GM21447 (cell line): Measurements from ENCODE around the gene LGALS9B.
"Not testable (repeated sequence)": the region's sequence is repeated elsewhere in the genome, so short reads cannot be mapped to it uniquely, and the experiment has no call there.

ENCODE experiments used
- ATAC-seq: cut with Tn5 transposase; IDR thresholded peaks from one replicate; pipeline ENCODE4 v1.9.1; 2021; ENCODE audit not compliant: unreplicated experiment

The LGALS9B gene

DNA sequence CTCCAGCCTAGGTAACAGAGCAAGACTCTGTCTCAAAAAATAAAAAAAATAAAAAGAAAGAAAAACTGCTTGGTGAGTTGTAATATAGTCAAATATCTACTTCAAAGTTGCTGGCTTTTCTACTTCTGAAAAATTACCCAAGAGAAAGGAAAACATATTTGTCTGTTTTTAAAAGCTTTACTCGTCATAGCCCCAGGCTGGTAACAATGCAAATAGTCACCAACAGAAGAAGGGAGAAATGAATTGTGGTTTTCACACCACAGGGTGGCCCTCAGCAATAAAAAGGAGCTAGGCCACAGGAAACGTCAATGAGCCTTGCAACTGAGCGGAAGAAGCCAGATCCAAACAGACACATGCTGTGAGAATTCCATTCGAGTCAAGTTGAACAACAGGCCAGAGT is 1.8 kb upstream of the LGALS9B start:
- not testable (repeated sequence) for ATAC-seq

DNA sequence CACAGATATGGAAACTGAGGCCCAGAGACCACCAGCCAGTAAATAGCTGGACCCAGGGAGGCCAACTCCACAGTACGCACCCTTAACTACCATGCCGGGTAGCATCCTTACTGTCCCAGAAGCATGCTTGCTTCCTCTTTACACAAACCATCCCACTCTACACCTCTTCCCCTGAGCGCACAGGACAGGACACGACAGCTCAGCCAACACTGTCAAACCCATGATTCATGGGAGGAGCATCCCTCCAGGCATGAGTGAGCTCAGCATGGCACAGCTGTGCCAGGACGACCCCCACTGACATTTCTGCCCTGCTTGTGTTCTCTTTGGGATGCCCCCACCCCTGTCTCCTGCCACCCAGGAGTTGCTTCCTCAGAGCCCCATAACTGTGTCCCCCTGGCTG is 340 bp downstream of the LGALS9B start:
- ATAC-seq: peak; percentile 24

DNA sequence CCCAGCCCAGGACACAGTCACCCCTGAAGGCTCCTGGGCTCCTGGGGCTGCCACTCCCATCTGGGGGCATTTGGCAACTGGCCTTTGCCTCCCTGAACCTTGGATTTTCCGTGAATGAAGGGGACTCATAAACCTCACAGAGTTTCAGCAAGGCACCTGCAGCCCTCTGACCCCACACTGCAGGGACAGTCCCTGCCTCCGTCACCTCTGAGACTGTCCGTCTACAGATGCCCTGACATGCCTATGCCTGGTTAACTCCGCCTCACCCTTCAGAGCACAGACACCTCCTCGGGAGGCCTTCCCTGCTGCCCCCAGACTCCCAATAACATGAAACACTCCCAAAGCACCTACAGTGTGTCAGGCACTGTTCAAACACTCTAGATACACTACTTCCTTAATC is 786 bp downstream of the LGALS9B start:
- not testable (repeated sequence) for ATAC-seq

DNA sequence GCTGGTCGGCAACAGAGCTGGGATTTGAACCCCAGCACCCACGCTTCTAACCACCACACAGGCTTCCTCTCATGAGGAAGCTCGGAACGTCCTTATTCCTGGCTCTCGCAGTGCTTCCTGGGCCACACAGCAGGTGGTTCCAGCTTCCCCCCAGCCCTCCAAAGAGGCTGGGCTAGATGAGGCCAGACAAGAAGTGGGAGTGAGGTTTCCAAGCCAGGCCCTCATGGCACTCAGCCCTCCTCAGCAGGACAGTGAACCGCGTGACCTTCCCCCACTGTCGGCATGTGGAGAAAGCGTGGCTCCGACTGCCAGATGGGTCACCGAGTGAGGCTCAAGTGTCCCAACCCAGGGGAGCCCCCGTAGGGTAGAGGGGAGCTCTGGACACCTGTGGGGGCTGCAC is 1.8 kb downstream of the LGALS9B start:
- ATAC-seq: not testable (repeated sequence)

DNA sequence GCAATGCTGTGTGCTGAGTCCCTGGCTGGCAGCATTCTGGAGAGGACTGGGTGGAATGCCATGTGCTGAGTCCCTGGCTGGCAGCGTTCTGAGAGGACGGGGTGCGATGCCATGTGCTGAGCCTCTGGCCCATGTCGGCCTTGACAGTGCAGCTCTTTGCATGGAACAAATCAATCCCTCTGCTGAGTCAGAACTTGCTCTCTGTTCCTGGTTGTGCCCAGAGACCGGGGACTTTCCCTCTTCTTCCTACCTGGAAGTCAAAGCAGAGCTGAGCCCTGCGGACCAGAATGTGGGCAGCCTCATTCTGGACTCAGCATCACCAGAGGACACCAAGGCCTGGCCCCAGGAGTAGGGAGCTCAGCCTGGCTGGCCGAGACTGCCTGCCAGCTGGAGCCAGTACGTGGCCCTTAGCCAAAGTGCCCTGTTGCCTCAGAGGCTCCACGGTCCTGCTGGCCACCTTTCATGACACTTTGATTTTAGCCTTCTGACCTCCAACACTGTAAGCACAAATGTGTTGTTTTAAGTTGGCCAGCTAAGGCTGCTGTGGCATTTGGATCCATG is 2.4 kb downstream of the LGALS9B start:
- ATAC-seq: not testable (repeated sequence)

DNA sequence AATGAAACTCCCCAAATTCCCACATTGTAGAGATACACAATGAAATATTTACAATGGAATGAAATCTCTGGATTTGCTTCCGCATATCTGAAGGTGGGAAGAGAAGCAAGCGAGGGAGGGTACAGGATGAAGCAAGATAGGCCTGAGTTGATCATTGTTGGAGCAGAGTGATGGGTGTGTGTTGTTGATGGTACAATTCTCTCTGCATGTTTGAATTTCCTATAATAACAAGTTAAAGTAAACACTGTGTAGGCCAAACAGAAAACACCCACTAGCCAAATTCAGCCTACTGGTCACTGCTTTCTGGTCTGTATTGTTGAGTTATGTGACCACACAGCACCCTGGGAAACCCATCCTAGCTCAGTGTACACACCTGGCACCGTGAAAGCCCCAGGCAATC is 5.2 kb downstream of the LGALS9B start:
- ATAC-seq: not testable (repeated sequence)

DNA sequence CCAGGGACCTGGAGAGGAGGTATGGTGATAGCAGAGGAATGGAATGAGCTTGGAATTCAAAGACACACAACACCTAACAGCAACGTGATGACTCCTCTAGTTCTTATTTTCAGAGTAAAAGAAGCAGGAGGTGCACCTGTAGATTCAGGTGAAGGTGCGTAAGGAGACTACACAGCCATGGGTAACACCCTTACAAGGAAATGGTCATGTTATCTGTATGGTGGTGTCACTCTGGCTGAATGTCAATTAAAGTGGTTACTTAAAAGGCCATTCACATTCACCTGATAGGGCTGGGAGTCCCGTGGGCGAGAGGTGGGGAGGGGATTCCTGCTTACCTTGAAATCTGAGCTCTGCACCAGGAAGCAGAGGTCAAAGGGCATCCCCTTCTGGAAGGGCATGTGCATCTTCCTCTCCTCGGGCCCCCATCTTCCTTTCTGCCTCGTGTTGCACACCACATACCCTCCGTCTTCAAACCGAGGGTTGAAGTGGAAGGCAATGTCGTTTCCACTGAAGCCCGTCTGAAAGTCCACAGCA is 9.4 kb downstream of the LGALS9B start:
- not testable (repeated sequence) for ATAC-seq

DNA sequence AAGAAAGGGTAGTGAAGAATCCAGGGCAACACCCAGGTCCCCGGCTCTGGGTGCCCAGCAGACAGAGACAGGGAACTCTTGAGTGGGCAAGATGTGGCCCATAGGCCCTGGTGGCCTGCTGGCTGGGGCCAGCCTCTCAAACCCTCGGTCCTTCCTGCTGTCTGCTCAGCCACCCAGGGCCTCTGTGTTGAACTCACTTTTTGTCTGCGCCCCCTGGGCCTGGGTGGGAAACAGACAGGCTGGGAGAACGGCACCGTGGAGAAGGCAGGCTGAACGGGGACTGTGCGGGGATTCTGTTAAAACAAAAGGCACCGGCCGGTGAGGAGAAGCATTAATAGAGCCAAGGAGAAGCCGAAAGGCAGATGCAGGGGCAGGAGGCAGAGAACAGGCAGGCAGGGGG is 12.2 kb downstream of the LGALS9B start:
- ATAC-seq: not testable (repeated sequence)

DNA sequence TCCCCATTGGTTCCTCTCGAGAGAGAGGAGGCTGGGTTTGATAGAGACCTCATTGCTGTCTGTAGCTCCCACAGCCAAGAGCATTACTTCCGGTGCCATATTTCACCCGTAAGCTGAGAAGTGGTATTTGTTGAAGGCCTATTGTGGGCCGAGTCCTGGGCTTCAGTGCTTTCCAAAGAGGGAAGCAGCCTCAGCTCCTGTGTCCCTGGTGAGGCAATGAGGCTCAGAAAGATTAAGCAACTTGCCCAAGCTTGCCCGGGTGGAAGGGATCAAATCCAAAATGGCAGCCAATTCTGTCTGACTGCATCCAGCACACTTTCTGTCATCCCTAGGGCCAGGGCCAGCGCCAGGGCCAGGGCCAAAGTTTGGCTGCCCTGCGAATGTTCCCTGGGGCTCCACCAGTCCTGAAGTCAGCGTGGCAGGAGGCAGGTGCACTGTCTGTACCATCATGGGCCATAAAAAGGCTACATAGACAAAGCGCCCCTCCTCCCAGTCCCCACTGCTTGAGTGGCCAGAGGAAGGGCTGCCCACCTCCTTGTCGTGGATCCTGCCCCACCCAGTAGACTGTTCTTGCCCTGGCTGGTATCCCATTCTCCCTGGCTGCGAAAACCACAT is 13.4 kb downstream of the LGALS9B start:
- ATAC-seq: not testable (repeated sequence)

DNA sequence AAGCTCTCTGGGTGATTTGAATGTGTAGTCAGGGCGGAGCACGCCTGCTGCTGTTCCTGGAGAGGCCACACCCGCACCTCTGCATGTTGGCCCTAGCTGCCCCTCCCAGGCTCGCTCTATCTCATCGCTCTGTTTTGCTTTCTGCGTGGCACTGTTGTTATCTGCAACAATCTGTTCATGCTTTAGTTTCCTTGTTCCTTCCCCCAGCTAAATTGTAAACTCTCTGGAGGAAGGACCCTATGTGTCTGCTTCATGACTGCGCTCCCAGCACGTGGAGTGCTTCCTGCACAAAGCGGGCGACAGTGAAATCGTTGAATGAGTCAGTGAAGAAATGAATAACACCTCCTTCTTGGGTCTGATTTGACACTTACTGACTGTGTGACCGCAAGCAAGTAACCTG is 16.5 kb downstream of the LGALS9B start:
- ATAC-seq: peak; percentile 71

DNA sequence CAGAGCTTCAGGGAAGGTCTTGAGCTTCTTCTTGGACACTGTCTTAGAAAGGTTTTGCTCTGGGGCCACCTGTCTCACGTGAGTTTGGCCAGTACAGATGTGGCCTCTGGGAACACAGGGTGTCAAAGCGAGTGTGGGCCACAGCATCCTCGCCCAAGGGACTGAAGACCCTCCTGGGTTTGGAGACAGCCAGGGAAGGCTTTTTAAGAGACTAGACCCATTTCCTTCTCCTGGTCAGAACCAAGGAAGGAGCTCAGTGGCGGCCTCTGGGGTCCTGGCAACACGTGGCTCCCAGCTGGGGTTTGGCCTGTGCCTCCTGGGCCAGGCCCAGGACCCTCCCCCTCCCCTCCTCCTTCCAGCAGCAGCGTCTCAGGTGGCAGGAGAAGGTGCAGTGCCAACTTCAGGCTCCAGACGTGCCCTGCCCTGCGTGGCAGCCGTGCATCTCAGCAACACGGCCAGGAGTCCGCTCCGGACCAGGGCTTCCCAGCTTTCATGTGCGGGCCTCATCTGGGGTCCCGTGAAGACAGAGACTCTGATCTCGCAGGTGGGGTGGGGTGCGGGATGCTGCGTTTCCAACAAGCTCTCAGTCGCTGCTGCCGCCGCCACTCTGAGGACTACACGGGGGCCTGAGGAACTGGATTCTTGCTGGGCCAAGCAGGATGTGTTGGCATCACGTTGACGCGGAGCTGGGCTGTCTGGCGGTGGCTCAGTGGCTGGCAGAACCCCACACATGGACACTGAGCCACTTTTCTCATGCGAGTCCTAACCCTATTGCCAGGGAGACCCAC is 19.6 kb downstream of the LGALS9B start:
- ATAC-seq: not testable (repeated sequence)

DNA sequence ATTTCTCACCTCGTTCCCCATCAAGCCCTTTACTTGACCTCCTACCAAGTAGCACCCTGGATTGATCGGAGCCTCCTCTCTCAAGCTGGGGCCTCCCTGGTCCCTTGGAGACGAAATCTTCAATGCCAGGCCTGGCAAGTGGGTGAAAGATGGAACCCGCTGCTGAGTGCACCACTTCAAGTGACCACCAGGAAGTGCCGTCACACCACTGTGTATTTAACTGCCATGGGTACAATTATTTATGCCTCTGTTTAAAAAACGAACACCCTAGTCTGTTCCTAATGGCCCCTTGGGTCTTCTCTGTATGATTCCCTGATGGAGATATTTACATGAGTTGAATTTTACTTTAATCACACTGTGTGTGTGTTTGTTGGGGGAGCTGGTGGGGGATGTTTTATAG is 20.4 kb downstream of the LGALS9B start:
- not testable (repeated sequence) for ATAC-seq

DNA sequence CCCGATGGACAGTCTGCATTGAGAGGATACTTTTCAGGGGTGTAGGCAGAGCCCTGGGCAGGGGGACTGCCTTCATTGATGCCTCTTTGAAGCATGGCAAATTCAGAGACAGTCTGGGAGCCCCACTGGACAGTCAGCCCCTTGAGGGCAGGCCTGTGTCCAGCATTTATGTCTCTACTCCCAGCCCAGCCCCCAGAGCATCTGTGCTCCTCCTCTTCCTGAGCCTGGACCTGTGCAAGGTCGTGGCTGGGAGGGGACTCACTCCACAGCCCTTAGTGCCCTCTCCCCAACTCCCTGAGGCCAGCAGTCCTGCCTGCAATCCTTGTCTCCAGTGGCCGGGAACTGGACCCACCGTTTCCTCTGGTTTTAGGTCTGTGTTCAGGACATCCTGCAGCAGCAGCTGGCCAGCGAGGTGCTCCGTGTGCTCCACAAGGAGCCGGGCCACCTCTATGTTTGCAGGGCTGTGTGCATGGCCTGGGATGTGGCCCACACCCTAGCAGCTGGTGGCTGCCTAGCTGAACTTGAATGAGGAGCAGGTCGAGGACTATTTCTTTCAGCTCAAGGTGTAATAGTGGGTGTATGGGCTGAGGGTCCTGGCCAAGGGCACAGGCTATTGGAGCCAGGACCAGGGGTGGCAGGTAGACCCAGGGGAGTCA is 22.6 kb downstream of the LGALS9B start:
- ATAC-seq: not testable (repeated sequence)

DNA sequence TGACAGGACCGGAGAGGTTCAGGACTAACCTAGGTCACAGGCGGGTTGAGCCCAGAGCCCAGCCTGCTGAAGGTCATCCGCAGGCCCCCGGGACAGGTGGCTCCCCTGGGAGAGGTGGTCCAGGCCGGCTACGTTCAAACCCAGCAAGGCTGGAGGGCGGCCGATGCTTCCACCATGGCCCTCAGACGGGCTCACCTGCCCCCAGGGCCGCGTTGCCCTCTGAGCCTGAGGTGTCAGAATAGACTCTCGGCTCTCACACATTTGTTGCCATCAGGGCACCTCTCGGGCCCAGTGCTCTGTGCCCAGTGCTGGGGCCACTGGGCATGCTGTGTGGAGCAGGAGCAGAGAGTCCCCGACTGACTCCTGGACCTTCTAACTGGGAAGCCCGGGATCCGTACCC is 23.2 kb downstream of the LGALS9B start:
- not testable (repeated sequence) for ATAC-seq

DNA sequence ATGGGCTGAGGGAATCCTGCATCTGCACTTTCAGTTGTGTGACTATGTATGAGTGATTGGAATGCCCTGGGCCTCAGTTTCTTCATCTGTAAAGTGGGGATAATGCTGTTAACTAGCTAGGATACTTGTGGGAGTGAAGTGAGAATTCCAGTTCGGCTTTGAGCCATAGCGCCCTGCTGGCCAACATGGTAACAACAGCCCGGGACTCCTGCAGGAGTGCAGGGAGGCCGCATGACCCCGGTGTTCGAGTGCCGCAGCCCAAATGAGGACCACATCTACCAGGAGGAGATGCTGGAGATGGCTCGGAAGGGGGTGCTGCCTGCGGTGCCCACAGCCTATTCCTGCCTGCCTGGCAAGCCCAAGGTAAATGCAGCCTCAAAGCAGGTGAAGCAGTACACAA is 23.7 kb downstream of the LGALS9B start:
- ATAC-seq: not testable (repeated sequence)

DNA sequence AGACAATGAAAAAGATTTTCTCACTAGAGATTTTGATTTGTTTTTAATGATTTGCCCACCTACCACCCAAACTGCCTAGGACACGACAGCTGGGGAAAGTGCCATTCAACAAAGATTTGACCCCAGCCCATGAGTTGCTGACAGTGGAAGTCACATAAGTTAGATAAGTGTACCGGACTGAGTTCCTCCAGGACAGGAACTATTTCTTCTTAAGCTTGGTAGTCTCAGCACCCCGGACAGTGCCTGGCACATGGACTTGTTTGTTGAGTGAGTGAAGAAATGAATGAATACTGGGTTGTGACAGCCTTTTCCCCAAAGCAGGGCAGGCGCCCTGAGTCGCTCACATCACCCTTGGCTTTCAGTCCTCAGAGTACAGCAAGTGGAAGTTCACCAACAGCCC is 26.7 kb downstream of the LGALS9B start:
- not testable (repeated sequence) for ATAC-seq

DNA sequence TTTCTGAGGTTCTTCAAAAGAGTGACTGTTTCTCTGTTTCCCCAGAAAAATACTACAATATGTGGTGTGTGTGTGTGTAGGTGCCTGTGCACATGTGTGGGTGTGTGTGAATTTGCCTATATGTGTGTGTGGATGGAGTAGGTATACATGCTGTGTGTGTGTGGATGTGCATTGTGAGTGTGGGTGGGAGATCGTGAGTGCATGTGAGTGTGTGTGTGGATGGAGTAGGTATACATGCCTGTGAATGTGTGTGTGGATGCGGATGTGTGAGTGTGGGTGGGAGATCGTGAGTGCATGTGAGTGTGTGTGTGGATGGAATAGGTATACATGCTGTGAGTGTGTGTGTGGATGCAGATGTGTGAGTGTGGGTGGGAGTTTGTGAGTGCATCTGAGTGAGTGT is 32.2 kb downstream of the LGALS9B start:
- ATAC-seq: not testable (repeated sequence)

DNA sequence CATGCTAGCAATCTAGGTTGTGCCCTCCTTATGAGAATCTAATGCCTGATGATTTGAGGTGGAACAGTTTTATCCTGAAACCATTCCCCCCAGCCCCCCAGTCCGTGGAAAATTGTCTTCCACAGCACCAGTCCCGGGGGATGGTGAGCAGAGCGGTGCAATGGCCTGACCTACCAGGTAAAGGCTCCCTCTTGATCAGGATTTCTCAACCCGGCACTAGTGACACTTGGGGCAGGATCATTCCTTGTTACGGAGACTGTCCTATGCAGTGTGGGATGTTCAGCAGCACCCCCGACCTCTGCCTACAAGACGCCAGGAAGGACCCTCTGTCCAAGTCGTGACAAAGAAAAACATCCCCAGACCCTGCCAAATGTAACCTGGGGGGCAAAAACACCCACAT is 34.0 kb downstream of the LGALS9B start:
- not testable (repeated sequence) for ATAC-seq

DNA sequence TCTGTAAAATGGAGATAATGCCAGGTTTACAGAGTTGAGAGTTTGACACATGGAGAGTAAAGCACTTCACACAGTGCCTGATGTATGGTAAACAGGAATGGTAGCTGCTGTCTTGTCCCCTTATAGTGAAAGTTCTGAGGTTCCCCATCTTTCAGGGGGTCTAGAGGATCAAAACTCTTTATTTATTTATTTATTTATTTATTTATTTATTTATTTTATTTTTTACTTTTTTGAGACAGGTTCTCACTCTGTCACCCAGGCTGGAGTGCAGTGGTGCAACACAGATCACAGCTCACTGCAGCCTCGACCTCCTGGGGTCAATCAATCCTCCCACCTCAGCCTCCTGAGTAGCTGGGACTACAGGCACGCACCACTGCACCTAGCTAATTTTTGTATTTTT is 40.1 kb downstream of the LGALS9B start:
- not testable (repeated sequence) for ATAC-seq

DNA sequence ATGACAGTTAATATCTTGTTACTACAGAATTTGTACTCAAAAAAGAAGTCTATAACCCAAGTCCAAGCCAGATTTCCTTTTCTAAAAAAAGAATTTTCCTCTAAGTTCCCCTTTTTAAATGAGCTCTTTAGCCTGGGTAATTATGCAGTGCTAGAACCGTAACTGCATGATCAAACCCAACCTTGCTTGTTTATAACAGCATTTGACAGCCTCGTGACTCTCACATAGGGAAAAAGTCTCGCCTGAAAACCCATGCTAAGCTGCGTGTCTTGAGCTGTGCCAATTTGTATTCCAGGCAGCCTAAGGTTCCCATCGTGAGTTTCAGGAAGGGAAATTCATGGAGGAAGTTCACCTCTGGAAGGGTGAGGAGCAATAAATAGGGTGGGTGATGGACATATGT is 44.5 kb downstream of the LGALS9B start:
- not testable (repeated sequence) for ATAC-seq

DNA sequence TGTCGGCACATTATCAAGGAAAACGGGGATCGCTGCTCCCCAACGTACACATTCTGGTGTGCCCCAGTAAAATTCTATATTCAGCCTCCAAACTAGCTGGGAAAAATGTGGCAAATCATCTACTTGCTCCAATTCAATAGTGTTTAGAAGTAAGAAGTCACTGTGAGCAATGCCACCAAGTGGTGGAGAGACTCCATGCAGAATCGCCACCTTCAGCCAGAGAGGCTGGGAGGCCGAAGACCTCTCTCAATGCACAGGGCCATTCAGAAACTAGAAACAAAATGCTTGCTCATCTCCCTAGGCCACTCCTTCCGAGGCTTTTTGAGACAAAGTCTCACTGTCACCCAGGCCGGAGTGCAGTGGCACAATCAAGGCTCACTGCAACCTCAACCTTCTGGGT is 48.5 kb downstream of the LGALS9B start:
- not testable (repeated sequence) for ATAC-seq
